Measurements from ENCODE around the gene STARD9. TPM values are rescaled to one million over a fixed set of nuclear protein-coding genes. Genes with fewer than 3 reads are reported as not detected.

The STARD9 gene
- total and polyA plus RNA-seq, 2 experiments from 2014 or later: 1.8 to 6.2 TPM

GRCh38 chr15:42730536-42730935 is 155.1 kb downstream of the STARD9 start:
- no peak; the same call in 2 of the 3 replicates for ATAC-seq
- H3K4me3 Mint-ChIP-seq: no peak overlapping the region
- H3K27ac Mint-ChIP-seq: 0 out of 2 replicates have a peak overlapping the region, but pooled peaks have one; percentile 48
- no peak overlapping the region for H3K4me3 ChIP-seq
- H3F3A ChIP-seq (replicated peaks; ENCODE audit: low read depth): 0 out of 2 replicates have a peak, but pooled peaks cover 4% of the 10 kb centered on the region
- no peak overlapping the region for H3K27ac ChIP-seq (ENCODE audit: low read depth)
- H3K4me1 ChIP-seq (ENCODE audit: insufficient read depth): peaks cover under 1% of the 10 kb centered on the region; the same call in 1 of the 2 replicates
- H3K79me2 ChIP-seq (replicated peaks; ENCODE audit: insufficient read depth): 0 out of 2 replicates have a peak, but pooled peaks cover 3% of the 10 kb centered on the region
- H3K9me3 Mint-ChIP-seq: no peaks in the 10 kb centered on the region
- peaks cover 19% of the 10 kb centered on the region for H3K36me3 ChIP-seq (ENCODE audit: insufficient read depth)
- no peak for DNase-seq (ENCODE audit: low spot score)
- H3K9me2 ChIP-seq (ENCODE audit: insufficient read depth): no peaks in the 10 kb centered on the region
- TF ChIP-seq NANOG (IDR thresholded peaks at IDR 0.05; ENCODE audit: borderline replicate concordance) (no peak), ZNF331 (CRISPR knock-in tag; IDR thresholded peaks at IDR 0.05; ENCODE audit: low read depth) (no peak)
- H2AFZ ChIP-seq: no peak overlapping the region
- H3K36me3 Mint-ChIP-seq (ENCODE audit: low read depth): peaks cover 62% of the 10 kb centered on the region
- H3K27me3 Mint-ChIP-seq (ENCODE audit: insufficient read depth, low read depth, poor library complexity): peaks cover 3% of the 10 kb centered on the region
- H3K4me1 Mint-ChIP-seq: peaks cover 24% of the 10 kb centered on the region
- H3K4me2 ChIP-seq: no peak overlapping the region
- H3K27me3 ChIP-seq (ENCODE audit: insufficient read depth): no peaks in the 10 kb centered on the region
- no peaks in the 10 kb centered on the region; the same call in none of the 2 replicates for H4K20me1 ChIP-seq (replicated peaks; ENCODE audit: insufficient read depth)

- DNase-seq (ENCODE audit: low spot score) (no peak), ATAC-seq (no peak)
- Histone ChIP-seq H3K4me2 (no peak overlapping the region), H3K4me1 (ENCODE audit: insufficient read depth) (peaks cover 6% of the 10 kb centered on the region; the same call in 1 of the 2 replicates), H3K27ac (ENCODE audit: low read depth) (no peak overlapping the region), H4K20me1 (replicated peaks; ENCODE audit: insufficient read depth) (no peaks in the 10 kb centered on the region; the same call in none of the 2 replicates), H3K27me3 (ENCODE audit: insufficient read depth) (no peaks in the 10 kb centered on the region), H2AFZ (no peak overlapping the region), H3K9me2 (ENCODE audit: insufficient read depth) (no peaks in the 10 kb centered on the region), H3F3A (replicated peaks; ENCODE audit: low read depth) (0 out of 2 replicates have a peak, but pooled peaks cover 4% of the 10 kb centered on the region), H3K36me3 (ENCODE audit: insufficient read depth) (peaks cover 19% of the 10 kb centered on the region), H3K4me3 (no peak overlapping the region), H3K79me2 (replicated peaks; ENCODE audit: insufficient read depth) (0 out of 2 replicates have a peak, but pooled peaks cover 3% of the 10 kb centered on the region)
- Mint-ChIP-seq H3K9me3 (no peaks in the 10 kb centered on the region), H3K4me1 (peaks cover 27% of the 10 kb centered on the region), H3K4me3 (no peak overlapping the region), H3K36me3 (ENCODE audit: low read depth) (peaks cover 61% of the 10 kb centered on the region), H3K27ac (no peak overlapping the region), H3K27me3 (ENCODE audit: insufficient read depth, low read depth, poor library complexity) (peaks cover 6% of the 10 kb centered on the region)
- TF ChIP-seq ZNF331 (CRISPR knock-in tag; IDR thresholded peaks at IDR 0.05; ENCODE audit: low read depth) (no peak), ZNF462 (CRISPR knock-in tag; IDR thresholded peaks at IDR 0.05) (no peak), EZH2 (IDR thresholded peaks at IDR 0.05; ENCODE audit: low read depth, unreplicated experiment) (no peak), REST (IDR thresholded peaks at IDR 0.05; ENCODE audit: unreplicated experiment) (no peak), ZNF114 (CRISPR knock-in tag; IDR thresholded peaks at IDR 0.05) (no peak), CREB1 (CRISPR knock-in tag; IDR thresholded peaks at IDR 0.05; ENCODE audit: low read depth) (no peak), EZH2phosphoT487 (IDR thresholded peaks at IDR 0.05; ENCODE audit: unreplicated experiment) (no peak), ETS1 (IDR thresholded peaks at IDR 0.05) (no peak), NANOG (IDR thresholded peaks at IDR 0.05; ENCODE audit: borderline replicate concordance) (no peak)
Observed at GRCh38 chr15:42731461-42731860, 156.1 kb downstream of the STARD9 start.

Measured in GM23338 (cell line).